Hepatocyte (in vitro differentiated cells): ENCODE results near the gene KDM8. TPM values are rescaled to one million over a fixed set of nuclear protein-coding genes. Genes with fewer than 3 reads are reported as not detected.

Experiments used
- DNase-seq: peaks from one replicate; pipeline ENCODE4 v3.0.0-alpha.2; 2016; ENCODE audit warnings: low spot score
- H2AFZ ChIP-seq: fragments of 200-600 bp; sonication (generic); 2 replicates; pipeline ENCODE4 v1.6.0; 2016; ENCODE audit warnings: antibody characterized with exemption, mild to moderate bottlenecking
- H3K27ac ChIP-seq: fragments of 200-600 bp; sonication (generic); 2 replicates; pipeline ENCODE4 v1.5.1; 2016; ENCODE audit warnings: mild to moderate bottlenecking
- H3K27me3 ChIP-seq: fragments of 200-600 bp; sonication (generic); 2 replicates; pipeline ENCODE4 v1.6.1; 2016
- H3K36me3 ChIP-seq: fragments of 200-600 bp; sonication (generic); replicated peaks from 2 replicates; pipeline ENCODE4 v1.5.1; 2016; ENCODE audit warnings: low read depth; ENCODE audit not compliant: insufficient read depth
- H3K4me1 ChIP-seq: fragments of 200-600 bp; sonication (generic); 2 replicates; pipeline ENCODE4 v1.5.1; 2016; ENCODE audit warnings: mild to moderate bottlenecking, moderate library complexity; ENCODE audit not compliant: insufficient read depth
- H3K4me2 ChIP-seq: fragments of 200-600 bp; sonication (generic); 2 replicates; pipeline ENCODE4 v1.6.0; 2016
- H3K4me3 ChIP-seq: fragments of 200-600 bp; sonication (generic); 2 replicates; pipeline ENCODE4 v1.5.1; 2016; ENCODE audit warnings: mild to moderate bottlenecking
- H3K79me2 ChIP-seq: fragments of 200-600 bp; sonication (generic); 2 replicates; pipeline ENCODE4 v1.6.0; 2017; ENCODE audit warnings: mild to moderate bottlenecking
- H3K9me2 ChIP-seq: fragments of 200-600 bp; sonication (generic); replicated peaks from 2 replicates; pipeline ENCODE4 v1.6.0; 2017; ENCODE audit warnings: mild to moderate bottlenecking; ENCODE audit not compliant: insufficient read depth
- H3K9me3 ChIP-seq: fragments of 200-600 bp; sonication (generic); 2 replicates; pipeline ENCODE4 v1.5.1; 2016; ENCODE audit warnings: low read depth, mild to moderate bottlenecking
- H4K20me1 ChIP-seq: fragments of 200-600 bp; sonication (generic); 2 replicates; pipeline ENCODE4 v1.6.0; 2016; ENCODE audit warnings: mild to moderate bottlenecking; ENCODE audit not compliant: insufficient read depth, poor library complexity, severe bottlenecking
- CTCF ChIP-seq: fragments of 200-600 bp; sonication (generic); IDR thresholded peaks from 2 replicates; pipeline ENCODE4 v1.5.1; 2016; ENCODE audit warnings: antibody characterized with exemption, mild to moderate bottlenecking; ENCODE audit not compliant: poor library complexity
- EZH2 ChIP-seq: fragments of 200-600 bp; sonication (generic); IDR thresholded peaks from 2 replicates; pipeline ENCODE4 v1.6.1; 2016; ENCODE audit warnings: antibody characterized with exemption, mild to moderate bottlenecking, borderline replicate concordance
- EZH2phosphoT487 ChIP-seq: fragments of 200-600 bp; sonication (generic); IDR thresholded peaks from one replicate; pipeline ENCODE4 v1.6.1; 2018; ENCODE audit warnings: antibody characterized with exemption, mild to moderate bottlenecking, low read depth, moderate library complexity; ENCODE audit not compliant: unreplicated experiment, severe bottlenecking
- WGBS: methylation state at CpG from one replicate; pipeline ENCODE4 v1.1.6; 2016; ENCODE audit warnings: low lambda C conversion rate; ENCODE audit errors: missing lambda C conversion rate; 5-methylcytosine and 5-hydroxymethylcytosine counted together
- polyA plus RNA-seq: library from polyadenylated mRNA; unstranded; fragments of >200 nt; fragmentation: Nextera tagmentation; extraction: Ambion mirVana; gene quantifications from 2 replicates; pipeline ENCODE4 v1.2.1, GENCODE V29; 2016
- total RNA-seq: library from RNA; depleted of rRNA; stranded (reverse); fragments of >200 nt; gene quantifications from 2 replicates; pipeline ENCODE4 v1.2.3, GENCODE V29; 2014

The KDM8 gene
- total and polyA plus RNA-seq, 2 experiments from 2014 or later = 7.2 to 9.7 TPM

- H3K4me3 ChIP-seq = no peak overlapping the region
- no peak overlapping the region for H2AFZ ChIP-seq
- 64% methylated on average over 23 of the region's 23 CpGs for WGBS
- TF ChIP-seq CTCF (peak; percentile 91), EZH2 (no peak)
- H3K4me1 ChIP-seq = no peaks in the 10 kb centered on the region
- peak; percentile 81 for DNase-seq
- H3K36me3 ChIP-seq = no peaks in the 10 kb centered on the region
- no peak overlapping the region for H3K4me2 ChIP-seq
- no peaks in the 10 kb centered on the region for H3K79me2 ChIP-seq
- no peaks in the 10 kb centered on the region for H3K9me3 ChIP-seq
- H3K27ac ChIP-seq = peak overlapping the region; percentile 68
- H3K27me3 ChIP-seq = no peaks in the 10 kb centered on the region
- H4K20me1 ChIP-seq = no peaks in the 10 kb centered on the region
- no peaks in the 10 kb centered on the region for H3K9me2 ChIP-seq
These were observed 32.0 kb downstream of the KDM8 start for GRCh38 chr16:27235055-27235937.

GRCh38 chr16:27235938-27236245 is 32.6 kb downstream of the KDM8 start:
- TF ChIP-seq EZH2 = no peak
- no peak for TF ChIP-seq CTCF
- TF ChIP-seq EZH2phosphoT487 = no peak
- no peaks in the 10 kb centered on the region for H3K9me3 ChIP-seq
- H3K4me2 ChIP-seq = no peak overlapping the region
- no peaks in the 10 kb centered on the region for H3K79me2 ChIP-seq
- no peaks in the 10 kb centered on the region for H3K27me3 ChIP-seq
- H4K20me1 ChIP-seq = no peaks in the 10 kb centered on the region
- H3K9me2 ChIP-seq = no peaks in the 10 kb centered on the region
- no peak for DNase-seq
- no peaks in the 10 kb centered on the region for H3K4me1 ChIP-seq
- no peaks in the 10 kb centered on the region for H3K36me3 ChIP-seq
- H2AFZ ChIP-seq = no peak overlapping the region
- H3K4me3 ChIP-seq = no peak overlapping the region
- 96% methylated on average over 8 of the region's 8 CpGs for WGBS
- peak overlapping the region; percentile 68 for H3K27ac ChIP-seq

- WGBS = 82% methylated on average over 8 of the region's 8 CpGs
- H4K20me1 ChIP-seq = no peaks in the 10 kb centered on the region
- no peak overlapping the region for H3K4me3 ChIP-seq
- no peaks in the 10 kb centered on the region for H3K27me3 ChIP-seq
- no peak overlapping the region for H2AFZ ChIP-seq
- no peak for DNase-seq
- H3K9me2 ChIP-seq = no peaks in the 10 kb centered on the region
- no peaks in the 10 kb centered on the region for H3K9me3 ChIP-seq
- H3K4me1 ChIP-seq = no peaks in the 10 kb centered on the region
- H3K4me2 ChIP-seq = no peak overlapping the region
- no peaks in the 10 kb centered on the region for H3K36me3 ChIP-seq
- no peaks in the 10 kb centered on the region for H3K79me2 ChIP-seq
- TF ChIP-seq CTCF = no peak
- no peak for TF ChIP-seq EZH2phosphoT487
- no peak for TF ChIP-seq EZH2
- peak overlapping the region; percentile 8 for H3K27ac ChIP-seq
These were observed 33.4 kb downstream of the KDM8 start for GRCh38 chr16:27236635-27237218.
